DLD1 (cell line): Measurements from ENCODE around the gene PEX6.
"Not testable (repeated sequence)": the region's sequence is repeated elsewhere in the genome, so short reads cannot be mapped to it uniquely, and the experiment has no call there.

Experiments
- in situ Hi-C: cut with HindIII; loops from 2 replicates; pipeline ENCODE4 v1.10.0; 2017; ENCODE audit warnings: low sequenced_read_pairs

The PEX6 gene

GRCh38 chr6:43001843-43002242, 22.9 kb upstream of the PEX6 start:
- in situ Hi-C loops, result no loop called here

- in situ Hi-C loops, result not testable (repeated sequence)
These were observed 19.2 kb upstream of the PEX6 start for GRCh38 chr6:42998205-42998604.

GRCh38 chr6:42996513-42996912, 17.5 kb upstream of the PEX6 start:
- in situ Hi-C loops, result no loop called here

DNA sequence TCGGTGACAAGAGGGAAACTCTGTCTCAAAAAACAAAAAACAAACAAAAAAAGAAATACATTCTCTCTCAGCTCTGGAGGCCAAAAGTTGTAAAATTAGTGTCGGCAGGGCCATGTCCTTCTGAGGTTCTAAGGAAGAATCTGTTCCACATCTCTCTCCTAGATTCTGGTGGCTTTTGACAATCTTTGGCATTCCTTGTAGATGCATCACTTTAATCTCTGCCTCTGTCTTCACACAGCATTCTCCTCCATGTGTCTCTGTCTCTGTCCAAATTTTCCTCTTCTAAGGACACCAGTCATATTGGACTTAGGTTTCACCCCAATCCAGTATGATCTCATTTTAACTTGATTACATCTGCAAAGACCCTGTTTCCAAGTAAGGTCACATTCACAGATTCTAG, 14.5 kb upstream of the PEX6 start:
- in situ Hi-C loops, result no loop called here

DNA sequence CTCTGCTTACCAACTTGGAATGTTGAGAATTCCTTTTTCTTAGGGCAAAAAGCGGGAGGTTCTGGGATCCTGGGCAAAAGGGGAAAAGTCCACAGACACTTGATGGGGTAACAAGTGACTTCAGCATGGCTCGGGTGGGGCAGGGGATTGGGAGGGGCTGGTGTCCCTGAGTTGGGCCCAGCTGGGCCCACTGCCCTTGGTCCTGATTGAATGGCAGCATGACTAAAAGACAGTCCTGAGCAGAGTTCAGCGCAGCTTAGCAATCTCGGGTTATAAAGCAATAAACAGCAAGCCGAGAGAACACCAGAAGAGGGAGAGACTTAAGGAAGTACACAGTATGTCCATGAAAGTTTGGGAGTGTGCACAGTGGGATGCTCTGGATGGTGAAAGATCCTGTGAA, 10.9 kb upstream of the PEX6 start:
- in situ Hi-C loops, result no loop called here

GRCh38 chr6:42988486-42989020, 9.6 kb upstream of the PEX6 start:
- in situ Hi-C loops, result no loop called here

GRCh38 chr6:42987533-42988451, 8.8 kb upstream of the PEX6 start:
- in situ Hi-C loops, result no loop called here

DNA sequence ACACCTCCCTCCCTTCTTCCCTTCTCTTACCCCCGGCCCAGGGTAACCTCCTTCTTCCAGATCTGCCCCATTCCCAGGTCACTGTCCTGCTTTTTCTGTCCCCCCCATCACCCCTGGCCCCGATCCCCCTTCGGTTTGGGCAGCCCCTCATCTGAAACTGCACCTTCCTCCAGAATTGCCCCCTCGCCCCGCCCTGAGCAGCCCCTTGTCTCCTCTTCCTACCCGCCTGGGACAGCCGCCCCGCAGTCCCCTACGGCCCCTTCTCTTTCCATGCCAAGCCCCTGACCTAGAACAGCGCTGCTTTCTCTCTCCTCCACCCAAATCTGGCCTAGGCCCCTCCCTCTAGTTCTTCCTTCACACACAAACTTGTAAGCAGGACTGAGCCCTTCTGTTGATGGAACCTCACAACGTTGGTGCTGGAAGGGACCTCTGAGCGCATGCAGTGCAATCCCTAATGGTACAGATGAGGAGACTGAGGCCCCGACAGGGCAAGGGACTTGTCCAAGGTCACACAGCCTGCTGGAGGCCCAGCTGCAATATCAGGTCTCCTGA, 6.0 kb upstream of the PEX6 start:
- in situ Hi-C loops, result no loop called here

DNA sequence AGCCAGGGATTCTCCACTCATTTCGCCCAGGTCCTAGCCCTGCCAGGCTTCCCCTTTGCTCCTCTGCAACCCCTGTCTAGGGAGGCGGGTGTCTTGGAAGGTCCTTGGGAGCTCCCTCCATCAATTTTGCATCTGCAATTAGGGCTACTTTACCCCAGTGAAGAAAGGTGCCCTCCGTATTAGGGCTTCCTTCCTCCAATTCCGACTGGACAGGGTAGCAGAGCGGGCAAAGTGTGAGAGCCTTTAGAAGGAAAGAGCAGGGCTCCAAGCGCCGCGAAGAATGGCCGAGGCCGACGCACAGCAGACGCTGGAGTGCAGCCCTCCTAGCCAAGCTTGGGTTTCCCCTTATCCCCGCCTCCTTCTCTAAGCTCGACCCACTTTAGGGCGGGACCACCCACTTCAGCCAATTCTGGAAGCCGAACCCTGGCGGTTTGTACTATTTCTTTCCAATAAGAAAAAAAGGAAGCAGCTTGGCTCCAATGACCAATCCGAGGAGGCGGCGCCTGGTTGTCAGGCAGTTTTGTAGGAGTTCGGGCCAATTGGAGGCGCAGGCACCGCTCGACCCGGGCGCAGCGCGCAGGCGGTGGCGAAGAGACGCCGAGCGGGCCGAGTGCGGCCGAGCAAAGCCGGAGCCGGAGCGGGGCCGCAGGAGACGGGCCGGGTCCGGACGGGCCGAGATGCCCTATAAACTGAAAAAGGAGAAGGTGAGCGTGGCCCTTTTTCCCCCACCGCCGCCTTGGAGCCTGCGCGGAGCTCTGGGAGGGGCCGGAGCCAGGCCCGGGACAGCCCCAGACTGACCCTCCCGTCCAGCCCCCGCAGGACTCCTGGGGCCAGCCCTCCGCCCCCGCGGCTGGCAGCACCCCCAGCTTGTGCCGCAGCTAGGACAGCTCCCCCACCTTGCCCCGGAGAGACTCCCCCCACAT, 5.3 kb upstream of the PEX6 start, which contains the start of gene PPP2R5D:
Gene PPP2R5D, plus strand, starts transcription at position 570 of the 923 bp plus-strand sequence. Its CDS starts 108 bp downstream, at position 678.
- in situ Hi-C loops, result no loop called here

DNA sequence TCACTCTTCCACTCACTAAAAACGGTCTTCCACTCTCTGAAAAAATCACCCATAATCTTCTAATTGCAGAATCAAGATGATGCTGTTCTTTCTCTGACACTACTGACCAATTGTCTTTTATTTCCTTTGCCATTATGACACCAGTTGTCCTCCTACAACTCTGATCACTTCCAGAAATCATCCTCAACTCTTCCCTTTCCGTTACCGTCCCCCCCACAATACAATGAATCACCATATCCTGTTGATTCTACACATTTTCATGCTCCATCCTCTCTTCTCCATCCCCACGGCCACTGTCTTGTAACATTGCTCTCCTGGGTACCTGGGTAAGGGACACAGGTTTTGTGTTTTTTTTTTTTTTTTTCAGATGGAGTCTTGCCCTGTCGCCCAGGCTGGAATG, 2.9 kb upstream of the PEX6 start:
- in situ Hi-C loops, result no loop called here

DNA sequence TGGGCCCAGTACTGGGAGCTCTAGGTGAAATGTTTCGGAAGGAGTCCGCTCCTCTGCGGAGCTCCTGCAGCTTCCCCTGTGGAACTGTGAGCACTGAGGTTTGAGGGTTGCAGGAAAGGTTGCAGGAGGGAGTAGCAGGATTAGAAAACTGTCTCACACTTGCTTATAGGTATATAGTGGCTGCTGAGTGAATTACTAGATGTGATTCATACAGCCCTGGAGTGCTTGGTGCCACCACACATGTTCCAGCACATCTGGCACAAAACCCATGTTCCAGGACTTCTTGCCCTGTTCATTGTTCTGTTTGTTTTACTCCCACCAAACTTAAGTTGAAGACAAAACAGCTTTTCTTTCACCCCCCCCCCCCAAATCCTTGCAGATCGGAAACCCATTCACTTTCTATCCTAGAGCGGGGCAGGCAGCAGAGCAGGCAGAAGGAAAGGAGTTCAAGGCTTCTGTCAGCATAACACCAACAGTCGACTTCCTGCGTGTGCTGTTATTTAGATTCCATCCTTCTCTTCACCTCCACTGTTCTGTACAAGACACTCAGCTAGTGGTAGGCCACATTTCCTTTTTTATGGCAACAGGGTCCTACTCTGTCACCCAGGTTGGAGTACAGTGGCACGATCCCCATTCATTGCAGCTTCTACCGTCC, 669 bp upstream of the PEX6 start:
- in situ Hi-C loops, result no loop called here

- in situ Hi-C loops, result no loop called here
These were observed 518 bp downstream of the PEX6 start for GRCh38 chr6:42978487-42978838.

GRCh38 chr6:42974919-42975505, 4.0 kb downstream of the PEX6 start:
- in situ Hi-C loops, result no loop called here

DNA sequence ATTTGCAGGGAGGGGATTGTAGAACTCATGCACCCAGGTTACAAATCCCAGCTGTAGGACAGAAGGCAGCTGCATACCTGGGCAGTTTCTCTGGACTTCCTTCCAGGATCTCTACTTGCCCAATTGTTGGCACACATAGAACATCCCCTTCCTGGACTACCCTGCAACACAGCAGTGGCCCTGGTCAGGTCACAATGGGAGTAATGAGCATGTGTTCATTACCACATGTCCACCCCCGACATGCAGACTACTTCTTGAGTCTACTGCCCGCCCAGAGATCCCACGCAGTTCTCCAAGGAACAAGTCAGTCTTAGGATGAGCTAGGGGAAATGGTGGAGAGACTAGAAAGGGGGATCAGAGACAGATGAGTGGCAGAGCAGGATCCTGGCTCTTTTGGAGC, 5.1 kb downstream of the PEX6 start:
- in situ Hi-C loops, result no loop called here

GRCh38 chr6:42971746-42972327, 7.1 kb downstream of the PEX6 start:
- in situ Hi-C loops, result no loop called here

GRCh38 chr6:42970871-42971612, 7.9 kb downstream of the PEX6 start:
- in situ Hi-C loops, result no loop called here

- in situ Hi-C loops, result no loop called here
These were observed 9.0 kb downstream of the PEX6 start for GRCh38 chr6:42969934-42970333.

GRCh38 chr6:42969431-42969830, 9.6 kb downstream of the PEX6 start:
- in situ Hi-C loops, result no loop called here

GRCh38 chr6:42968783-42969182, 10.2 kb downstream of the PEX6 start:
- in situ Hi-C loops, result no loop called here
